Epithelial cell of proximal tubule (primary cell): Measurements from ENCODE around the gene KHNYN. TPM values are rescaled to one million over a fixed set of nuclear protein-coding genes. Genes with fewer than 3 reads are reported as not detected.

Source experiments
- DNase-seq: peaks from one replicate; pipeline ENCODE4 v3.0.0-alpha.2; 2011; ENCODE audit warnings: low read depth
- H3K4me3 ChIP-seq: 2 replicates; pipeline ENCODE4 v1.5.1; 2011; ENCODE audit warnings: low read depth, mild to moderate bottlenecking, low read length
- CTCF ChIP-seq: conservative IDR thresholded peaks from 2 replicates; pipeline ENCODE4 v1.5.1; 2012; ENCODE audit warnings: low read depth, mild to moderate bottlenecking, low read length
- total RNA-seq: library from RNA; depleted of rRNA; stranded (reverse); fragments of >200 nt; gene quantifications from 2 replicates; pipeline ENCODE4 v1.2.3, GENCODE V29; 2015

KHNYN gene
- total RNA-seq, 1 donor from 2014 or later, result 41.6 TPM

- DNase-seq, result no peak
- no peak overlapping the region for H3K4me3 ChIP-seq
- no peak for TF ChIP-seq CTCF
Observed at GRCh38 chr14:24397639-24398292, 32.0 kb upstream of the KHNYN start.

- DNase-seq, result no peak
Observed at GRCh38 chr14:24398293-24398652, 31.5 kb upstream of the KHNYN start.

GRCh38 chr14:24398653-24399446 lies 30.9 kb upstream of the KHNYN start, which contains the start of gene NYNRIN:
Gene NYNRIN (plus strand): TSS chr14:24399003. CDS start chr14:24399247, 244 bp downstream.
- DNase-seq, result no peak
- H3K4me3 ChIP-seq, result peak within 1 kb of the TSS; percentile 54
- TF ChIP-seq CTCF, result no peak

More at GRCh38 chr14:24398293-24398652, 31.5 kb upstream of the KHNYN start:
- H3K4me3 ChIP-seq, result no peak overlapping the region
- TF ChIP-seq CTCF, result no peak

GRCh38 chr14:24399447-24399822 lies 30.3 kb upstream of the KHNYN start:
- no peak for TF ChIP-seq CTCF
- peak overlapping the region; percentile 54 for H3K4me3 ChIP-seq
- no peak for DNase-seq

GRCh38 chr14:24399999-24400718 lies 29.6 kb upstream of the KHNYN start:
- H3K4me3 ChIP-seq, result no peak overlapping the region
- no peak for TF ChIP-seq CTCF
- no peak for DNase-seq

GRCh38 chr14:24401810-24402702 lies 27.7 kb upstream of the KHNYN start:
- no peak for TF ChIP-seq CTCF
- no peak overlapping the region for H3K4me3 ChIP-seq
- DNase-seq, result no peak
